CD14-positive monocyte (primary cell): ENCODE data around the gene CCM2. TPM values are rescaled to one million over a fixed set of nuclear protein-coding genes. Genes with fewer than 3 reads are reported as not detected.

Experiments used
- DNase-seq, 3 donors: peaks; one replicate each; pipeline ENCODE4 v3.0.0-alpha.2; 2011 to 2022
- H2AFZ ChIP-seq: 2 replicates; pipeline ENCODE4 v1.6.0; 2012; ENCODE audit warnings: mild to moderate bottlenecking, low read depth, low read length, inconsistent platforms; ENCODE audit not compliant: insufficient read depth, poor library complexity, severe bottlenecking
- H3K27ac ChIP-seq, 2 donors: 1 replicate in 1 of 2; 2 replicates in 1 of 2; pipeline ENCODE4 v1.5.1; 2012 to 2013; ENCODE audit warnings: low read length in 2 of 2, control low read depth in 1 of 2, inconsistent platforms in 1 of 2, low read depth in 1 of 2, mild to moderate bottlenecking in 1 of 2
- H3K27me3 ChIP-seq, 2 donors: one replicate each; pipeline versions ENCODE4 v1.6.0 to v1.6.1; 2011 to 2013; ENCODE audit warnings: low read length in 2 of 2; ENCODE audit not compliant: control insufficient read depth in 2 of 2, insufficient read depth in 2 of 2
- H3K36me3 ChIP-seq, 2 donors: replicated peaks in 1 of 2; 1 replicate in 1 of 2; 2 replicates in 1 of 2; pipeline versions ENCODE4 v1.5.1 to v1.6.1; 2012 to 2013; ENCODE audit warnings: low read length in 2 of 2, control low read depth in 1 of 2, inconsistent platforms in 1 of 2, mild to moderate bottlenecking in 1 of 2; ENCODE audit not compliant: insufficient read depth in 2 of 2, control insufficient read depth in 1 of 2
- H3K4me1 ChIP-seq, 2 donors: 1 replicate in 1 of 2; 2 replicates in 1 of 2; pipeline versions ENCODE4 v1.5.1 to v1.6.1; 2012 to 2013; ENCODE audit warnings: low read length in 2 of 2, control low read depth in 1 of 2, inconsistent platforms in 1 of 2, mild to moderate bottlenecking in 1 of 2, moderate library complexity in 1 of 2; ENCODE audit not compliant: insufficient read depth in 2 of 2, control insufficient read depth in 1 of 2
- H3K4me2 ChIP-seq: replicated peaks from 2 replicates; pipeline ENCODE3; 2012; ENCODE audit warnings: low read length, moderate library complexity, mild to moderate bottlenecking; ENCODE audit not compliant: poor library complexity, severe bottlenecking; ENCODE audit errors: extremely low read depth
- H3K4me3 ChIP-seq, 3 experiments: fragments of 200-600 bp in 1 of 3; sonication (generic) in 1 of 3; replicated peaks in 1 of 3; 1 replicate in 2 of 3; 2 replicates in 1 of 3; pipeline ENCODE4 v1.5.1; 2011 to 2013; ENCODE audit warnings: low read length in 3 of 3, mild to moderate bottlenecking in 3 of 3, control low read depth in 2 of 3, low read depth in 2 of 3, inconsistent platforms in 1 of 3, moderate library complexity in 1 of 3
- H3K79me2 ChIP-seq: 2 replicates; pipeline ENCODE4 v1.6.0; 2012; ENCODE audit warnings: mild to moderate bottlenecking, control low read depth, inconsistent platforms, low read length, moderate library complexity; ENCODE audit not compliant: insufficient read depth
- H3K9ac ChIP-seq: 2 replicates; pipeline ENCODE4 v1.6.0; 2017; ENCODE audit warnings: low read length, mild to moderate bottlenecking; ENCODE audit not compliant: insufficient read depth, poor library complexity, severe bottlenecking
- H3K9me3 ChIP-seq, 2 donors: replicated peaks in 1 of 2; 1 replicate in 1 of 2; 2 replicates in 1 of 2; pipeline versions ENCODE4 v1.5.1 to v1.6.1; 2012 to 2013; ENCODE audit warnings: low read length in 2 of 2, control low read depth in 1 of 2; ENCODE audit not compliant: control insufficient read depth in 1 of 2, insufficient read depth in 1 of 2
- H4K20me1 ChIP-seq: 2 replicates; pipeline ENCODE4 v1.6.0; 2012; ENCODE audit warnings: mild to moderate bottlenecking, low read length, control low read depth, moderate library complexity; ENCODE audit not compliant: insufficient read depth
- H3K27ac Mint-ChIP-seq, 7 donors: one replicate each; pipeline ENCODE4 v1.8.0; 2020; ENCODE audit warnings: mild to moderate bottlenecking in 7 of 7, mixed read lengths in 7 of 7, moderate library complexity in 6 of 7, inconsistent platforms in 2 of 7
- H3K27me3 Mint-ChIP-seq, 3 donors: one replicate each; pipeline ENCODE4 v1.8.0; 2021 to 2022; ENCODE audit warnings: low read depth in 3 of 3, mild to moderate bottlenecking in 3 of 3, mixed read lengths in 3 of 3, moderate library complexity in 3 of 3, inconsistent platforms in 1 of 3
- H3K36me3 Mint-ChIP-seq, 2 donors: one replicate each; pipeline ENCODE4 v1.8.0; 2020; ENCODE audit warnings: mixed read lengths in 2 of 2, inconsistent platforms in 1 of 2, mild to moderate bottlenecking in 1 of 2
- H3K4me1 Mint-ChIP-seq: one replicate; pipeline ENCODE4 v1.8.0; 2020; ENCODE audit warnings: mild to moderate bottlenecking, mixed read lengths
- H3K4me3 Mint-ChIP-seq, 2 donors: one replicate each; pipeline ENCODE4 v1.8.0; 2020; ENCODE audit warnings: mild to moderate bottlenecking in 2 of 2, mixed read lengths in 2 of 2, moderate library complexity in 1 of 2
- H3K9me3 Mint-ChIP-seq, 7 donors: one replicate each; pipeline ENCODE4 v1.8.0; 2020 to 2022; ENCODE audit warnings: mixed read lengths in 7 of 7, mild to moderate bottlenecking in 6 of 7, moderate library complexity in 6 of 7, inconsistent platforms in 2 of 7
- CTCF ChIP-seq: fragments of 200-600 bp; IDR thresholded peaks from one replicate; pipeline ENCODE4 v1.8.0; 2022; ENCODE audit warnings: antibody characterized with exemption, mild to moderate bottlenecking
- WGBS: methylation state at CpG from one replicate; pipeline ENCODE4 v1.1.5; 2013; ENCODE audit warnings: missing lambda C conversion rate; ENCODE audit not compliant: insufficient coverage; 5-methylcytosine and 5-hydroxymethylcytosine counted together
- intact Hi-C, 2 donors: fragments of 100-400 bp; cut with micrococcal nuclease; formaldehyde crosslinking; loops; one replicate each; pipeline versions ENCODE4 v1.15.0 to v1.15.1; 2023
- polyA plus RNA-seq, 3 donors: library from polyadenylated mRNA; depleted of rRNA in 1 of 3; unstranded in 2 of 3; stranded (reverse) in 1 of 3; fragments of 300-500 nt in 2 of 3; fragments of >200 nt in 1 of 3; fragmentation: Illumina TruSeq in 2 of 3; gene quantifications; 1 replicate in 2 of 3; 2 replicates in 1 of 3; pipeline ENCODE4 v1.2.3, GENCODE V29; 2012 to 2021

CCM2 gene
- polyA plus RNA-seq, 3 donors: 38.5 to 102 (median 51.4) TPM

GRCh38 chr7:45065031-45065995 lies 65.3 kb downstream of the CCM2 start:
- H3K79me2 ChIP-seq: peaks cover 69% of the 10 kb centered on the region
- H3K4me1 Mint-ChIP-seq: peaks cover 41% of the 10 kb centered on the region

More at GRCh38 chr7:45065031-45065995, 65.3 kb downstream of the CCM2 start:
- Histone ChIP-seq H3K4me2 (no peak overlapping the region), H3K4me3 (no peak overlapping the region), H3K36me3 (peaks cover 56 to 95% of the 10 kb centered on the region in 2 donors), H3K4me1 (peaks cover 6 to 31% of the 10 kb centered on the region in 2 donors), H2AFZ (no peak overlapping the region), H4K20me1 (peaks cover 97% of the 10 kb centered on the region), H3K27ac (peak overlapping the region in 1 of 2 donors; percentile 74), H3K27me3 (no peaks in the 10 kb centered on the region), H3K9me3 (no peaks in the 10 kb centered on the region), H3K9ac (no peak overlapping the region)
- intact Hi-C loops: no loop called here
- no peak for DNase-seq
- Mint-ChIP-seq H3K9me3 (no peaks in the 10 kb centered on the region), H3K4me3 (no peak overlapping the region), H3K36me3 (peaks cover 82 to 97% of the 10 kb centered on the region in 2 donors), H3K27ac (peak overlapping the region in 5 of 7 donors; percentile 25 to 84 (median 73)), H3K27me3 (peaks cover 0 to 4% (median 2%) of the 10 kb centered on the region in 3 donors)
- TF ChIP-seq CTCF: no peak
- 91% methylated on average over 5 of the region's 12 CpGs for WGBS
